CD14-positive monocyte (primary cell): ENCODE data around the gene RIOK3. TPM values are rescaled to one million over a fixed set of nuclear protein-coding genes. Genes with fewer than 3 reads are reported as not detected.

Experiments
- DNase-seq, 3 donors: peaks; one replicate each; pipeline ENCODE4 v3.0.0-alpha.2; 2011 to 2022
- H2AFZ ChIP-seq: 2 replicates; pipeline ENCODE4 v1.6.0; 2012; ENCODE audit warnings: mild to moderate bottlenecking, low read depth, low read length, inconsistent platforms; ENCODE audit not compliant: insufficient read depth, poor library complexity, severe bottlenecking
- H3K27ac ChIP-seq, 2 donors: 1 replicate in 1 of 2; 2 replicates in 1 of 2; pipeline ENCODE4 v1.5.1; 2012 to 2013; ENCODE audit warnings: low read length in 2 of 2, control low read depth in 1 of 2, inconsistent platforms in 1 of 2, low read depth in 1 of 2, mild to moderate bottlenecking in 1 of 2
- H3K27me3 ChIP-seq, 2 donors: one replicate each; pipeline versions ENCODE4 v1.6.0 to v1.6.1; 2011 to 2013; ENCODE audit warnings: low read length in 2 of 2; ENCODE audit not compliant: control insufficient read depth in 2 of 2, insufficient read depth in 2 of 2
- H3K36me3 ChIP-seq, 2 donors: replicated peaks in 1 of 2; 1 replicate in 1 of 2; 2 replicates in 1 of 2; pipeline versions ENCODE4 v1.5.1 to v1.6.1; 2012 to 2013; ENCODE audit warnings: low read length in 2 of 2, control low read depth in 1 of 2, inconsistent platforms in 1 of 2, mild to moderate bottlenecking in 1 of 2; ENCODE audit not compliant: insufficient read depth in 2 of 2, control insufficient read depth in 1 of 2
- H3K4me1 ChIP-seq, 2 donors: 1 replicate in 1 of 2; 2 replicates in 1 of 2; pipeline versions ENCODE4 v1.5.1 to v1.6.1; 2012 to 2013; ENCODE audit warnings: low read length in 2 of 2, control low read depth in 1 of 2, inconsistent platforms in 1 of 2, mild to moderate bottlenecking in 1 of 2, moderate library complexity in 1 of 2; ENCODE audit not compliant: insufficient read depth in 2 of 2, control insufficient read depth in 1 of 2
- H3K4me2 ChIP-seq: replicated peaks from 2 replicates; pipeline ENCODE3; 2012; ENCODE audit warnings: low read length, moderate library complexity, mild to moderate bottlenecking; ENCODE audit not compliant: poor library complexity, severe bottlenecking; ENCODE audit errors: extremely low read depth
- H3K4me3 ChIP-seq, 3 experiments: fragments of 200-600 bp in 1 of 3; sonication (generic) in 1 of 3; replicated peaks in 1 of 3; 1 replicate in 2 of 3; 2 replicates in 1 of 3; pipeline ENCODE4 v1.5.1; 2011 to 2013; ENCODE audit warnings: low read length in 3 of 3, mild to moderate bottlenecking in 3 of 3, control low read depth in 2 of 3, low read depth in 2 of 3, inconsistent platforms in 1 of 3, moderate library complexity in 1 of 3
- H3K79me2 ChIP-seq: 2 replicates; pipeline ENCODE4 v1.6.0; 2012; ENCODE audit warnings: mild to moderate bottlenecking, control low read depth, inconsistent platforms, low read length, moderate library complexity; ENCODE audit not compliant: insufficient read depth
- H3K9ac ChIP-seq: 2 replicates; pipeline ENCODE4 v1.6.0; 2017; ENCODE audit warnings: low read length, mild to moderate bottlenecking; ENCODE audit not compliant: insufficient read depth, poor library complexity, severe bottlenecking
- H3K9me3 ChIP-seq, 2 donors: replicated peaks in 1 of 2; 1 replicate in 1 of 2; 2 replicates in 1 of 2; pipeline versions ENCODE4 v1.5.1 to v1.6.1; 2012 to 2013; ENCODE audit warnings: low read length in 2 of 2, control low read depth in 1 of 2; ENCODE audit not compliant: control insufficient read depth in 1 of 2, insufficient read depth in 1 of 2
- H4K20me1 ChIP-seq: 2 replicates; pipeline ENCODE4 v1.6.0; 2012; ENCODE audit warnings: mild to moderate bottlenecking, low read length, control low read depth, moderate library complexity; ENCODE audit not compliant: insufficient read depth
- H3K27ac Mint-ChIP-seq, 7 donors: one replicate each; pipeline ENCODE4 v1.8.0; 2020; ENCODE audit warnings: mild to moderate bottlenecking in 7 of 7, mixed read lengths in 7 of 7, moderate library complexity in 6 of 7, inconsistent platforms in 2 of 7
- H3K27me3 Mint-ChIP-seq, 3 donors: one replicate each; pipeline ENCODE4 v1.8.0; 2021 to 2022; ENCODE audit warnings: low read depth in 3 of 3, mild to moderate bottlenecking in 3 of 3, mixed read lengths in 3 of 3, moderate library complexity in 3 of 3, inconsistent platforms in 1 of 3
- H3K36me3 Mint-ChIP-seq, 2 donors: one replicate each; pipeline ENCODE4 v1.8.0; 2020; ENCODE audit warnings: mixed read lengths in 2 of 2, inconsistent platforms in 1 of 2, mild to moderate bottlenecking in 1 of 2
- H3K4me1 Mint-ChIP-seq: one replicate; pipeline ENCODE4 v1.8.0; 2020; ENCODE audit warnings: mild to moderate bottlenecking, mixed read lengths
- H3K4me3 Mint-ChIP-seq, 2 donors: one replicate each; pipeline ENCODE4 v1.8.0; 2020; ENCODE audit warnings: mild to moderate bottlenecking in 2 of 2, mixed read lengths in 2 of 2, moderate library complexity in 1 of 2
- H3K9me3 Mint-ChIP-seq, 7 donors: one replicate each; pipeline ENCODE4 v1.8.0; 2020 to 2022; ENCODE audit warnings: mixed read lengths in 7 of 7, mild to moderate bottlenecking in 6 of 7, moderate library complexity in 6 of 7, inconsistent platforms in 2 of 7
- CTCF ChIP-seq: fragments of 200-600 bp; IDR thresholded peaks from one replicate; pipeline ENCODE4 v1.8.0; 2022; ENCODE audit warnings: antibody characterized with exemption, mild to moderate bottlenecking
- WGBS: methylation state at CpG from one replicate; pipeline ENCODE4 v1.1.5; 2013; ENCODE audit warnings: missing lambda C conversion rate; ENCODE audit not compliant: insufficient coverage; 5-methylcytosine and 5-hydroxymethylcytosine counted together
- intact Hi-C, 2 donors: fragments of 100-400 bp; cut with micrococcal nuclease; formaldehyde crosslinking; loops; one replicate each; pipeline versions ENCODE4 v1.15.0 to v1.15.1; 2023
- polyA plus RNA-seq, 3 donors: library from polyadenylated mRNA; depleted of rRNA in 1 of 3; unstranded in 2 of 3; stranded (reverse) in 1 of 3; fragments of 300-500 nt in 2 of 3; fragments of >200 nt in 1 of 3; fragmentation: Illumina TruSeq in 2 of 3; gene quantifications; 1 replicate in 2 of 3; 2 replicates in 1 of 3; pipeline ENCODE4 v1.2.3, GENCODE V29; 2012 to 2021

The RIOK3 gene
- polyA plus RNA-seq, 3 donors, result 50.9 to 79.7 (median 62.2) TPM

DNA sequence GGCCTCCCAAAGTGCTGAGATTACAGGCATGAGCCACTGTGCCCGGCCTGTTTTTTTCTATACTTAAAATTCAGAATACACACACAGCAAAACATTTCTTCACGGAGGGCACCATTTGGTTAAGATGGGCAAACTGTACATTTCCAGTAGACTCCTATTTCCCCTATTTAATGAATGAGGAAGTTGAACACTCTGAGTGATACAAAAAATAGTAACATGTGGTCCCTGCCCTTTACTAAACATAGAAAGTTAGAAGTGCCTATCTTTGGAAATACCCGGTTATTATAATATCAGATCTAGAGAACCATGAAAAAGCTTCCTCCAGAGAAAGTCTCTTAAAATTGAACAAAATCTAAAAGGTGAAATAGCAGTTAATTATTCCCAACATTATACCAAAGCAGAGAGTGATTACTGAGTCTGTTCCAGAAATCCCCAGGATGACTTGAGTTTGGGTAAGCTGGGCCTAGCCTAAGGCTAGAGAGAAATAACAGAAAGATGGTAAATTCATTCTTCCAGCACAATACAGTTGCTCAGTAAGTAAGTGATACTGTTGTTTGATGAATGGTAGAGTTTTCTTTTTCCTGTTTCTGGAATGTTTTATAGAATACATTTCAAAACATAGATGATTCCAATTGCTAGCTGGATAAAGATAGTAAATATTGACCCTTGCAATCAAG, 26.9 kb downstream of the RIOK3 start:
- Histone ChIP-seq H3K4me3 (peak overlapping the region in 1 of 3 experiments; percentile 39), H3K4me1 (peaks cover 9 to 16% of the 10 kb centered on the region in 2 donors), H3K27me3 (no peaks in the 10 kb centered on the region), H3K9me3 (no peaks in the 10 kb centered on the region), H3K27ac (peak overlapping the region; percentile 17 to 73), H3K4me2 (peak overlapping the region; percentile 30), H4K20me1 (peaks cover 51% of the 10 kb centered on the region), H3K79me2 (peaks cover 5% of the 10 kb centered on the region), H3K9ac (no peak overlapping the region), H3K36me3 (peaks cover 66 to 84% of the 10 kb centered on the region in 2 donors), H2AFZ (no peak overlapping the region)
- Mint-ChIP-seq H3K27ac (peak overlapping the region; percentile 77 to 89 (median 83)), H3K36me3 (peaks cover 67 to 83% of the 10 kb centered on the region in 2 donors), H3K9me3 (no peaks in the 10 kb centered on the region), H3K27me3 (no peaks in the 10 kb centered on the region), H3K4me1 (peaks cover 15% of the 10 kb centered on the region), H3K4me3 (no peak overlapping the region)
- intact Hi-C loops, result no loop called here
- DNase-seq, result peak; percentile 37 to 57 (median 54)
- no CpG with 5 or more reads among the region's 3 CpGs for WGBS
- no peak for TF ChIP-seq CTCF

GRCh38 chr18:23484561-23485182, 31.6 kb downstream of the RIOK3 start:
- intact Hi-C loops, result no loop called here

More at GRCh38 chr18:23484561-23485182, 31.6 kb downstream of the RIOK3 start:
- Mint-ChIP-seq H3K27me3 (no peaks in the 10 kb centered on the region), H3K4me1 (peaks cover 31% of the 10 kb centered on the region), H3K4me3 (no peak overlapping the region), H3K9me3 (peaks cover 0 to 1% (median 0%) of the 10 kb centered on the region in 7 donors), H3K27ac (peak overlapping the region in 1 of 7 donors; percentile 37), H3K36me3 (peaks cover 34 to 37% of the 10 kb centered on the region in 2 donors)
- Histone ChIP-seq H3K4me1 (peaks cover 16 to 27% of the 10 kb centered on the region in 2 donors), H3K9ac (no peak overlapping the region), H3K79me2 (no peaks in the 10 kb centered on the region), H2AFZ (no peak overlapping the region), H3K27ac (no peak overlapping the region), H3K36me3 (peaks cover 25 to 38% of the 10 kb centered on the region in 2 donors), H3K4me3 (no peak overlapping the region), H4K20me1 (peaks cover 18% of the 10 kb centered on the region), H3K4me2 (no peak overlapping the region), H3K9me3 (no peaks in the 10 kb centered on the region), H3K27me3 (no peaks in the 10 kb centered on the region)
- 100% methylated on average over 1 of the region's 8 CpGs for WGBS
- DNase-seq, result no peak
- no peak for TF ChIP-seq CTCF
